ENCODE measurements around the gene ZCCHC7. TPM values are rescaled to one million over a fixed set of nuclear protein-coding genes. Genes with fewer than 3 reads are reported as not detected.

ZCCHC7 gene
- total RNA-seq, 1 donor from 2014 or later, result 22.1 TPM

DNA sequence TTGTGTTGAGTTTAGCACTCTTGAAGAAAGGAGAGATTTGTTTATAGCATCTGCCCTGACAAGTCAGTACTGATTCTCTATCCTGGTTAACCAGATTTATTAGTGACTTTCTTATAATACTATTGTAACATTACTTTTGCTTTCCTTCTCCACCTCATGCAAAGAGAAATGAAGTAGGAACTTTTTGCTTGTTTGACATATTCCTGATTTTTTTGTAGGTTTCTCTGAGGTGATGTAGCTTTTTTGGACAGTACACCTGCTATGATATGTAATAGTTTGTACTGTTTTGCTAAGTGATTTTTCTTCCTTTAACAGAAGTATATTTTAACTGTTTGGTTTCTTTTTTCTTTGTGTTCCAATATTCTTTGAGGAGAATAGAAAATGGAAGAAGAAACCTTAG lies 117.7 kb downstream of the ZCCHC7 start:
- no peaks in the 10 kb centered on the region for H3K27me3 Mint-ChIP-seq (ENCODE audit: insufficient read depth)
- H3K4me1 Mint-ChIP-seq (ENCODE audit: low read depth), result no peaks in the 10 kb centered on the region
- no peak for DNase-seq (ENCODE audit: low spot score)
- intact Hi-C loops (cut with micrococcal nuclease), result no loop called here
- H3K4me3 Mint-ChIP-seq, result no peak overlapping the region
- peaks cover 12% of the 10 kb centered on the region for H3K36me3 Mint-ChIP-seq (ENCODE audit: low read depth)
- no peak overlapping the region for H3K27ac Mint-ChIP-seq
- H3K9me3 Mint-ChIP-seq, result no peaks in the 10 kb centered on the region

DNA sequence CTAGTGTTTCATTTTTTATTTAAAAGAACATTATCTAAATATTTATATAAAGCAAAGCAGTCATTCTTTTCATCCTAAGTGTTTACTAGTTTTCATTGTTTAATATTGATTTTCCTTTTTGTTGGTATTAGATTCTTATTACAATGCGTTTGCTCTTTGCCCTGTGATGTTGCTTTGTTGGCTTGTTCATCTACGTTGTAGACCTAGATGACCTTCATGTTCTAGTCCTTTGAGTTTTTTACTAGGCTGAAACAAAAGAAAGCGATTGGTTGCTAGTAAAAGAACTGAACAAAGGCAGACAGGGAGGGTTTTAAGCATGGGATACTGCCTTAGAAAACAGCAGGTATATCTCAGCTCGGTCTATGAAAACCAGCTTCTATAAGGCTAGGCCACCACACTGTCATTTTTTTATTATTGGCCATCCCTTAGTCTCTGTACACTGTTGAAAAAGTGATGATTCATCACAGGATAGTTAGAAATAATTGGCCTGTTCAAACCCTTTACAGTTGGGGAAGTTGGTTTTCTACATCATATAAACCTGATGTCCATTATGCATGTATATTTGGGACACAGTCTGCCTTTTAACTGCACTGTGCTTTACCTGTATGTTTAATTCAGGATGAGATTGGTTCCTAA lies 119.0 kb downstream of the ZCCHC7 start:
- intact Hi-C loops (cut with micrococcal nuclease), result no loop called here
- Mint-ChIP-seq H3K4me1 (ENCODE audit: low read depth) (no peaks in the 10 kb centered on the region), H3K4me3 (no peak overlapping the region)

DNA sequence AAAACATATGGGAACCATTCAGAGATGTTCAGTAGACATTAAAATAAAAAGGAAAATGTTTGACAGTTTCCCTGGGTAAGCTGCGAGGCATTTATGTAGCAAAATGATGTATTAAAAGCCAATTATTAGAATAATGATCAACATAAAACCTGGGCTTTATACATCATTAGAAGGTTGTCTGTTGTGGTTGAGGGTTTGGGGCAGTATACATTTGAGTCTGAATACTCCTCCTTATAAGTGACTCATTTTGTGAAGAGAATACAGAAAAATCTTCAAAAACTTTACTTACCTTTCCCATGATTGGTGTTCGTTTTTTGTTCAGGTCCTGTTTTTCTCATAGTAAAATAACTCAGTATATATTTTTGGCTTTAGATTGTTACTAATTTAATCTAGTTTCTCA lies 119.5 kb downstream of the ZCCHC7 start:
- no peaks in the 10 kb centered on the region for H3K9me3 Mint-ChIP-seq
- peaks cover 6% of the 10 kb centered on the region for H3K36me3 Mint-ChIP-seq (ENCODE audit: low read depth)
- H3K4me3 Mint-ChIP-seq, result no peak overlapping the region
- intact Hi-C loops (cut with micrococcal nuclease), result no loop called here
- no peaks in the 10 kb centered on the region for H3K4me1 Mint-ChIP-seq (ENCODE audit: low read depth)
- no peak for DNase-seq (ENCODE audit: low spot score)
- no peaks in the 10 kb centered on the region for H3K27me3 Mint-ChIP-seq (ENCODE audit: insufficient read depth)
- H3K27ac Mint-ChIP-seq, result no peak overlapping the region

More for the DNA sequence above, 119.0 kb downstream of the ZCCHC7 start:
- H3K27ac Mint-ChIP-seq, result no peak overlapping the region
- no peak for DNase-seq (ENCODE audit: low spot score)
- H3K27me3 Mint-ChIP-seq (ENCODE audit: insufficient read depth), result no peaks in the 10 kb centered on the region
- H3K36me3 Mint-ChIP-seq (ENCODE audit: low read depth), result peaks cover 7% of the 10 kb centered on the region
- H3K9me3 Mint-ChIP-seq, result no peaks in the 10 kb centered on the region

DNA sequence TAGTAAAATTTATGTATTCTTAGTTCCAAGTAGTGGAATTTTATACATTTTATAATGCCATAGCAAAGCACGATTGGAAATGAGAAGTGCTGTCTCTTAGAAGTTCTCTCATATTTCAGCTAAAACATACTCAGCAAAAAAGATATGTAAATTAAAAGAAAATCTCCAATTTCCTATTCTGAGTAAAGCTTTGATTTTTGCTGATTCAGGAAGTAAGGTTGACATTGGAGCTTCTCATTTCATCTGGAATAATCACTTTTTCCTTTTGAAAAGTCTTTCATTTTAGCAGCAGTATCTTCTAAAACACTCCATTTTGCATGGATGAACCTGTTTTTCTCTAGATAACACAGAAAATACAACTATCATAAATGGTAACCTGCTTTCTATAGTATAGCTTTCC lies 121.0 kb downstream of the ZCCHC7 start:
- DNase-seq (ENCODE audit: low spot score), result no peak
- H3K36me3 Mint-ChIP-seq (ENCODE audit: low read depth), result peaks cover 3% of the 10 kb centered on the region
- intact Hi-C loops (cut with micrococcal nuclease), result no loop called here
- no peak overlapping the region for H3K27ac Mint-ChIP-seq
- no peaks in the 10 kb centered on the region for H3K4me1 Mint-ChIP-seq (ENCODE audit: low read depth)
- H3K4me3 Mint-ChIP-seq, result no peak overlapping the region
- H3K27me3 Mint-ChIP-seq (ENCODE audit: insufficient read depth), result no peaks in the 10 kb centered on the region
- no peaks in the 10 kb centered on the region for H3K9me3 Mint-ChIP-seq

DNA sequence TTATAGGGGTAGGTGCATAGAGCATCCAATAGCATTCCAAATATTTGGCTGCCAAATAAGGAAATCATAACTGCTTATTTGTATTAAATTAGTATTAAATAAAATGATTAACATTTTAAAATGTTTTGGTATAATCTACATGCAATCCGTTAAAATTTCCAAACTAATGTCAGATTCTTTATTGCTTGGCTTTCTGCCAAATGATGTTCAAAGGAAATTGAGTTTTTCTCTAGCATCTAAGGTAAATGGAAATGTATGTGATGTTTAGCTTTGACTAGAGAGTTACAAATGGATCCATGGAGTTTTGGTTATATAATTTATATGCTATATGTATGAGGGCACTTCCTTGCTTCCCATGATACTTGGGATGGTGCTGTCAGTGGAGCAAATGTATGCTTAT lies 121.7 kb downstream of the ZCCHC7 start:
- Mint-ChIP-seq H3K4me1 (ENCODE audit: low read depth) (no peaks in the 10 kb centered on the region), H3K9me3 (no peaks in the 10 kb centered on the region), H3K27me3 (ENCODE audit: insufficient read depth) (no peaks in the 10 kb centered on the region), H3K36me3 (ENCODE audit: low read depth) (peaks cover 2% of the 10 kb centered on the region), H3K27ac (no peak overlapping the region), H3K4me3 (no peak overlapping the region)
- intact Hi-C loops (cut with micrococcal nuclease), result no loop called here
- no peak for DNase-seq (ENCODE audit: low spot score)

DNA sequence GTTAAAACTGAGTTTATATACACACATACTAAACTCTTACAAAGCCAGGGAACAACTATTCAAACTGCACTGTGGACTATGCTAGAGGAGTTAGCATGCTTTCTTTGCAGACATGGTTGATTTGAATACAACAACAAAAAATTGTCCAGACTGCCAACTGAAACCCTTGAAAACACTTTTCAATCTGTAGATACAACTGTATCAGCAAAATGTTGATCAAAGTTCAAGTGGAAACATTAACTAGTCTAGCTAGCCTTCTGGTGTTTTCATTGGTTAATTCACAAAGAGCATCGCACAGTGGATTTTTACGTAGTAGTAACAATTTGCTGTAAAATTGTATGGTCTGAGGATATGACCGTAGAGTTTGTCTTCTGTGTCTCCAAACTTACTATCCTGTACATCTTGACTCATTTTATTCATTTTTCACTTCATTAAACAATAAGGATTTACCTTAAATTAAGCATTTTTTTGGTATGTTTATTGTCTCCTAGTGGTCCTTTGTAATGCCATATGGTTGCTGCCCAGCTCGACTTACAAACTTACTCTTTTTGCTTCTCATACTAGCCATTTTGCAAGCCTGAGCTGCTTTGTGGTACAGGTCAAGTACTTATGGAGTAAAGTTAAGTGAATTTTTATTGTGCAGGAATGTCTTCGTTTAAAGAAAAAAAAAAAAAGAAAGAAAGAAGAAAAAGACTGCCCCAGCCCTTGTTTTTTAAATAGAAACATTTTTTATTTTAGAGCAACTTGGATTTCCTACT lies 123.4 kb downstream of the ZCCHC7 start:
- Mint-ChIP-seq H3K36me3 (ENCODE audit: low read depth) (peaks cover 4% of the 10 kb centered on the region), H3K4me3 (no peak overlapping the region), H3K4me1 (ENCODE audit: low read depth) (no peaks in the 10 kb centered on the region), H3K9me3 (no peaks in the 10 kb centered on the region), H3K27ac (no peak overlapping the region), H3K27me3 (ENCODE audit: insufficient read depth) (no peaks in the 10 kb centered on the region)
- intact Hi-C loops (cut with micrococcal nuclease), result no loop called here
- DNase-seq (ENCODE audit: low spot score), result no peak

DNA sequence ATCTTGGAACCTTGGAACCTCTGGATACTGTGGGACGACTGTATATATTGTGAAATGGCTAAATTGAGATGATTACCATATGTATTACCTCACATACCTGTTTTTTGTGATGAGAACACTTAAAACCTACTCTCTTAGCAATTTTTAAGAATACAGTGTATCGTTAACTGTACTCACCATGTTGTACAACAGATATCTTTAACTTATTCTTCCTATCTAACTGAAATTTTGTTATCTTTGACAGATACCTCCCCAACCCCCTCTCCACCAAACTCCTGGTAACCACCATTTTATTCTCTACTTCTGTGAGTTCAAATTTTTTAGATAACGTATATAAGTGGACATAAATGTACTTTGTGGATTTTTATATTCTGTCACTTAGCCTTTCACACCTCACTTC lies 126.5 kb downstream of the ZCCHC7 start:
- intact Hi-C loops (cut with micrococcal nuclease), result no loop called here
- H3K9me3 Mint-ChIP-seq, result no peaks in the 10 kb centered on the region
- peaks cover 15% of the 10 kb centered on the region for H3K36me3 Mint-ChIP-seq (ENCODE audit: low read depth)
- DNase-seq (ENCODE audit: low spot score), result no peak
- no peaks in the 10 kb centered on the region for H3K4me1 Mint-ChIP-seq (ENCODE audit: low read depth)
- H3K4me3 Mint-ChIP-seq, result no peak overlapping the region
- no peaks in the 10 kb centered on the region for H3K27me3 Mint-ChIP-seq (ENCODE audit: insufficient read depth)
- H3K27ac Mint-ChIP-seq, result no peak overlapping the region

DNA sequence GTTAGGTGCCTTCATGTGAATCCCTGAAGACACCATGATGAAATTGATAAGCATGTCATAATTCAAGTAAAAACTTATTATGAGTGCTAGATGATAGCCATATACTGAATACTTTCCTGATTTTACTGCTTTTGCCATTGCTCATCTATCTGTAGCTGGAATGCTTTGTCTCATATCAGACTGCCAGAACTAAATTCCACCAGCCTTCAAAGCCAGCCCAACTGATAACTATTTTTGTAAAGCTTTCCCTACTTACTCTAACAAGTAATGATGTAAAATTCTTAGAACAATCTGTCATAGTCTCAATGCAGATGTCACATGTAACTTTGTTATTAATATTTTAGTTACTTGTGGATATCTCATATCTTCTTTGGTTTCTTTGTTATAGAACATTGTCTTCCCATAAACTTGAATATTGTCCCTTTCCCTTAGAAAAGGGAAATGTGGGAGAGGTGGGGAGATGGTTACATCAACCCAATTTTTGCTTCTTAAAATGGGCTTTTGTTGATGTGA lies 128.3 kb downstream of the ZCCHC7 start:
- Mint-ChIP-seq H3K36me3 (ENCODE audit: low read depth) (peaks cover 18% of the 10 kb centered on the region), H3K27ac (no peak overlapping the region), H3K9me3 (no peaks in the 10 kb centered on the region), H3K27me3 (ENCODE audit: insufficient read depth) (no peaks in the 10 kb centered on the region), H3K4me1 (ENCODE audit: low read depth) (no peaks in the 10 kb centered on the region), H3K4me3 (no peak overlapping the region)
- no peak for DNase-seq (ENCODE audit: low spot score)
- intact Hi-C loops (cut with micrococcal nuclease), result no loop called here

DNA sequence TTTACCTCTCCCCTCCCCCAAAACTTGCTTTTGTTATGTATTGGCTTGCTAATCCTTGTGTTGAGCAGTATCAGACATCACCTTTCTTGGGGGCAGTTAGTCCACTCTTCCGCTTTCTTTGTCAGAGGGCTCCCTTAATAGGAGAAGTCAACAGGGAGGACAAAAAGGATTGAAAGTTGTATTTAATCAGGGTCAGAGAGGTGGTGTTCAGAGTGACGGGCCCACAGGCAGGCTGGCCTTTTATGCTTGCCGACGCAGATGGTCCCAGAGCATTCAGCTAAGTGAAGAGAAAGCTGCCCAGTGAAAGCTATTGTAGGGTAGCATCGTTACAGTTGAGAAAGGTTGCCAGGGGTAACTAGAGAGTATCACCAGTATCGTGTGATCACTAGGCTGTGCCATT lies 131.1 kb downstream of the ZCCHC7 start:
- no peak for DNase-seq (ENCODE audit: low spot score)
- Mint-ChIP-seq H3K4me1 (ENCODE audit: low read depth) (no peaks in the 10 kb centered on the region), H3K36me3 (ENCODE audit: low read depth) (peaks cover 31% of the 10 kb centered on the region), H3K27me3 (ENCODE audit: insufficient read depth) (no peaks in the 10 kb centered on the region), H3K4me3 (no peak overlapping the region), H3K27ac (no peak overlapping the region), H3K9me3 (no peaks in the 10 kb centered on the region)
- intact Hi-C loops (cut with micrococcal nuclease), result no loop called here

DNA sequence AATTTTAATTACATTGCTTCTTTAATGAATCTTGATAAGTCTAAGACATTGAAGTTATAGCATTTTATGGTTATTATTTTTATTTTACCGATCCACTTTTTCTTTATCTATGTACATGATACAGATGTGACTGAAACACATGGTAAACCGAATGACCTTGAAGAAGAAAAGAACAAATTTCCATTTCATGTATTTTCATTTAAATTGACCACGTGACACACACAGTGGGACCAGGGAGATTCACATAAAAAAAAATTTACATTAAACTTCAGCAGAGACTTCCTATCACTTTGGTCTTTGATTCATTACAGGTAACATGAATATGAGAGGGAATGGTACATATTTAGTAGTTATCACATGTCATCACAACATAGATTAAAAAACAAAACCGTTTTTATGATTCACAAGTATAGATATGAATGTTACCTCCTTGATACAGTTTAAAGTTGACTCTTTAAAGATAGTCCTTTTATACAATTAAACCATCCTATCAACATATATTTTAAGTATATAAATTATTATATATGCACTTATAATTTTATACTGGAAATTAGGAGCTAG lies 133.1 kb downstream of the ZCCHC7 start:
- Mint-ChIP-seq H3K9me3 (no peaks in the 10 kb centered on the region), H3K36me3 (ENCODE audit: low read depth) (peaks cover 27% of the 10 kb centered on the region), H3K4me3 (no peak overlapping the region), H3K4me1 (ENCODE audit: low read depth) (no peaks in the 10 kb centered on the region), H3K27ac (no peak overlapping the region), H3K27me3 (ENCODE audit: insufficient read depth) (no peaks in the 10 kb centered on the region)
- no peak for DNase-seq (ENCODE audit: low spot score)
- intact Hi-C loops (cut with micrococcal nuclease), result no loop called here

DNA sequence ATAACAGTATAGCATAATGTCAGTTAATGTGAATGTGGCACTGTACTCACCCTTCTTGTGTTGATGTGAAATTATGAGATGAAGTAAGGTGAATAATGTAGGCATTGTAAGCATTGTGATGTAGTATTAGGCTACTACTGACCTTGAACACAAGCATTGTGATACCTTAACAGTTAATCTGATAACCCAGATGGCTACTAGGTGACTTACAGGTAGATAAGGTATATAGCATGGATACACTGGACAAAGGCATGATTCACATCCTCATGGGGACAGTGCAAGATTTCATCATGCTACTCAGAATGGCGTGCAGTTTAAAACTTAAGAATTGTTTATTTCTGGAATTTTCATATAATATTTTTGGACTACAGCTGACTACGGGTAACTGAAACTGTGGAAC lies 134.8 kb downstream of the ZCCHC7 start:
- no peaks in the 10 kb centered on the region for H3K9me3 Mint-ChIP-seq
- no peaks in the 10 kb centered on the region for H3K4me1 Mint-ChIP-seq (ENCODE audit: low read depth)
- DNase-seq (ENCODE audit: low spot score), result no peak
- H3K27ac Mint-ChIP-seq, result no peak overlapping the region
- intact Hi-C loops (cut with micrococcal nuclease), result no loop called here
- peaks cover 21% of the 10 kb centered on the region for H3K36me3 Mint-ChIP-seq (ENCODE audit: low read depth)
- no peak overlapping the region for H3K4me3 Mint-ChIP-seq
- no peaks in the 10 kb centered on the region for H3K27me3 Mint-ChIP-seq (ENCODE audit: insufficient read depth)

DNA sequence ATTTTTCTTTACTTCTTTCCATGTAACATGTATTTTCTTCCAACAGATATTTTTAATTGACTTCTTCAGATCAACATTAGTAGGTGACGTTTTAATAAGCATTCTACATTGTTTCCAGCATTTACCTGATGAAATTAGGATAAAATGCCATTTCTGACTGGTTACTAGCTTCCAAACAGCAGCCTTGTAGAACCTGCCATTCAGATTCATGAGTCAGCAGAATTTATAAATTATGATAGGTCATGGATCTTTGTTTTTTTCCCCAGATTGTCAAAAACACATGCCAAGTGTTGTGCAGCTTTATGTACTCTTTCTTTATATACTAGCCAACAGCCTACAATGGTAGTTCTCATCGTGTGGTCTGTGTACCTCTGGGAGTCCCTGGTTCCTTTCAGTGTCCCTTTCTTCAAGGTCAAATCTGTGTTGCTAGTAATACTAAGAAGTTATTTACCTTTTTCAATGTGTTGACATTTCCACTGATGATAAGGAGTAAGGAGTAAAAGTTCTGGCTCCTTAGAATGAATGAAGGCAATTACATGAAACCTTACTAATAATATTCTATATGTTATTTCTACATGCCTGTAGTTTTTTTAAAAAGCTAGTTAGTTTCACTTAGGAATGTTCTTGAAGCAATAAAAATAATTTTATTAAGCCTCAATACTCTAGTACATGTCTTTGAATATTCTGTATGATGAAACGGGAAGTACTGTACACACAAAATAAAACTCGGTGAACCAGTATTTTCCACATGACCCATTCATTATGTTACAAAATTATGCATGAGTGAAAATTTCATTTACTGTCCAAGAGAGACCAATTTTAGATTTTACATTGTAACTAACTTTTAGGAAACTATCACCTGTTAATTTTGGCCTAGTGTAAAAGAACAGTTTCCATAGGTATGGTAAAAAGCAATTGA lies 135.8 kb downstream of the ZCCHC7 start:
- DNase-seq (ENCODE audit: low spot score), result no peak
- Mint-ChIP-seq H3K9me3 (no peaks in the 10 kb centered on the region), H3K27ac (no peak overlapping the region), H3K36me3 (ENCODE audit: low read depth) (peaks cover 17% of the 10 kb centered on the region), H3K4me1 (ENCODE audit: low read depth) (no peaks in the 10 kb centered on the region), H3K4me3 (no peak overlapping the region), H3K27me3 (ENCODE audit: insufficient read depth) (no peaks in the 10 kb centered on the region)
- intact Hi-C loops (cut with micrococcal nuclease), result no loop called here

Measured in activated T-helper 1 cell treated with anti-CD3 and anti-CD28 coated beads, Interleukin-12 subunit alpha, Interleukin-12 subunit beta, Interleukin-2, Interleukin-4 antibody, amounts not matched to agents 30 ng/mL and 10 ng/mL and 1 ng/mL, durations not matched to agents 14 hours and 24 hours and 36 hours (primary cell).